Measurements from ENCODE around the gene RDH16.
"Not testable (repeated sequence)": the region's sequence is repeated elsewhere in the genome, so short reads cannot be mapped to it uniquely, and the experiment has no call there.

RDH16 gene

GRCh38 chr12:56951582-56952339 is 5.6 kb downstream of the RDH16 start:
- no peak for DNase-seq

GRCh38 chr12:56948881-56949280 is 8.5 kb downstream of the RDH16 start:
- no peak for DNase-seq

GRCh38 chr12:56948457-56948777 is 9.0 kb downstream of the RDH16 start:
- DNase-seq: no peak

GRCh38 chr12:56947633-56948456 is 9.6 kb downstream of the RDH16 start:
- DNase-seq: no peak

GRCh38 chr12:56943878-56944277 is 13.5 kb downstream of the RDH16 start:
- no peak for DNase-seq

- not testable (repeated sequence) for DNase-seq
Measured at GRCh38 chr12:56943374-56943773, 14.0 kb downstream of the RDH16 start.

- DNase-seq: no peak
Measured at GRCh38 chr12:56941299-56942017, 15.9 kb downstream of the RDH16 start.

GRCh38 chr12:56940942-56941298 is 16.5 kb downstream of the RDH16 start:
- DNase-seq: not testable (repeated sequence)

- DNase-seq: no peak
Measured at GRCh38 chr12:56935752-56936151, 21.7 kb downstream of the RDH16 start.

- no peak for DNase-seq
Measured at GRCh38 chr12:56935157-56935556, 22.3 kb downstream of the RDH16 start.

- no peak for DNase-seq
Measured at GRCh38 chr12:56933826-56934625, 23.4 kb downstream of the RDH16 start, which contains the start of gene SDR9C7. SDR9C7 (minus strand) TSS chr12:56934408; CDS start chr12:56934261, 147 bp downstream.

GRCh38 chr12:56932867-56933266 is 24.5 kb downstream of the RDH16 start:
- no peak for DNase-seq

GRCh38 chr12:56932146-56932545 is 25.3 kb downstream of the RDH16 start:
- no peak for DNase-seq

- no peak for DNase-seq
Measured at GRCh38 chr12:56931474-56931978, 25.9 kb downstream of the RDH16 start.

- no peak for DNase-seq
Measured at GRCh38 chr12:56930241-56930640, 27.2 kb downstream of the RDH16 start.

- no peak for DNase-seq
Measured at GRCh38 chr12:56929780-56930179, 27.6 kb downstream of the RDH16 start.

GRCh38 chr12:56928262-56928661 is 29.1 kb downstream of the RDH16 start:
- no peak for DNase-seq

GRCh38 chr12:56927281-56927680 is 30.1 kb downstream of the RDH16 start:
- no peak for DNase-seq

- no peak for DNase-seq
Measured at GRCh38 chr12:56922031-56922430, 35.4 kb downstream of the RDH16 start.

GRCh38 chr12:56921346-56921745 is 36.1 kb downstream of the RDH16 start:
- no peak for DNase-seq

- not testable (repeated sequence) for DNase-seq
Measured at GRCh38 chr12:56918139-56918538, 39.3 kb downstream of the RDH16 start.

GRCh38 chr12:56916996-56917333 is 40.4 kb downstream of the RDH16 start:
- no peak for DNase-seq
